GM08714 (cell line): ENCODE results near the gene COQ8B.
"Not testable (repeated sequence)": the region's sequence is repeated elsewhere in the genome, so short reads cannot be mapped to it uniquely, and the experiment has no call there.

Experiments used
- H3K4me3 ChIP-seq: fragments of 200-500 bp; sonication (Bioruptor generic); 2 replicates; pipeline ENCODE4 v1.5.1; 2014; ENCODE audit warnings: mild to moderate bottlenecking, low read length, inconsistent platforms
- ZNF274 ChIP-seq: IDR thresholded peaks from 2 replicates; pipeline ENCODE4 v1.6.1; 2012; ENCODE audit warnings: mild to moderate bottlenecking, low read depth, low read length

Gene COQ8B

GRCh38 chr19:40663695-40664692 lies 52.7 kb downstream of the COQ8B start:
- TF ChIP-seq ZNF274, result no peak
- peak overlapping the region; percentile 74; the same call in 1 of the 2 replicates for H3K4me3 ChIP-seq

GRCh38 chr19:40662925-40663694 lies 53.6 kb downstream of the COQ8B start:
- no peak for TF ChIP-seq ZNF274
- H3K4me3 ChIP-seq, result peak overlapping the region; percentile 74

GRCh38 chr19:40661616-40662015 lies 55.1 kb downstream of the COQ8B start:
- no peak overlapping the region for H3K4me3 ChIP-seq
- no peak for TF ChIP-seq ZNF274

GRCh38 chr19:40659566-40659965 lies 57.1 kb downstream of the COQ8B start:
- TF ChIP-seq ZNF274, result no peak
- H3K4me3 ChIP-seq, result no peak overlapping the region

GRCh38 chr19:40659116-40659515 lies 57.6 kb downstream of the COQ8B start:
- no peak for TF ChIP-seq ZNF274
- no peak overlapping the region for H3K4me3 ChIP-seq

GRCh38 chr19:40658031-40658430 lies 58.7 kb downstream of the COQ8B start:
- no peak for TF ChIP-seq ZNF274
- no peak overlapping the region for H3K4me3 ChIP-seq

- not testable (repeated sequence) for H3K4me3 ChIP-seq
These were observed 61.0 kb downstream of the COQ8B start for GRCh38 chr19:40655684-40656083.

- not testable (repeated sequence) for H3K4me3 ChIP-seq
These were observed 64.4 kb downstream of the COQ8B start for GRCh38 chr19:40652303-40652702.

- H3K4me3 ChIP-seq, result no peak overlapping the region
- TF ChIP-seq ZNF274, result no peak
These were observed 65.9 kb downstream of the COQ8B start for GRCh38 chr19:40650749-40651305.

GRCh38 chr19:40649903-40650675 lies 66.6 kb downstream of the COQ8B start:
- H3K4me3 ChIP-seq, result not testable (repeated sequence)

GRCh38 chr19:40646743-40647254 lies 69.9 kb downstream of the COQ8B start:
- TF ChIP-seq ZNF274, result no peak
- no peak overlapping the region for H3K4me3 ChIP-seq

GRCh38 chr19:40642757-40643305 lies 73.9 kb downstream of the COQ8B start:
- H3K4me3 ChIP-seq, result no peak overlapping the region
- TF ChIP-seq ZNF274, result no peak

- TF ChIP-seq ZNF274, result no peak
- H3K4me3 ChIP-seq, result no peak overlapping the region
These were observed 74.5 kb downstream of the COQ8B start for GRCh38 chr19:40642051-40642706.
